Activated CD4-positive, alpha-beta T cell treated with anti-CD3 and anti-CD28 coated beads for 1 hour (primary cell): ENCODE measurements around the gene NOP10.

Source experiments
- DNase-seq: peaks from one replicate; pipeline ENCODE4 v3.0.0-alpha.2; 2020

NOP10 gene

GRCh38 chr15:34329006-34329405, 13.9 kb downstream of the NOP10 start:
- no peak for DNase-seq

GRCh38 chr15:34327906-34328305, 15.0 kb downstream of the NOP10 start:
- no peak for DNase-seq

- no peak for DNase-seq
Measured at GRCh38 chr15:34325368-34325767, 17.6 kb downstream of the NOP10 start.

- no peak for DNase-seq
Measured at GRCh38 chr15:34324933-34325332, 18.0 kb downstream of the NOP10 start.

- DNase-seq = no peak
Measured at GRCh38 chr15:34323217-34323616, 19.7 kb downstream of the NOP10 start.

- no peak for DNase-seq
Measured at GRCh38 chr15:34318277-34319079, 24.5 kb downstream of the NOP10 start.

GRCh38 chr15:34314491-34315490, 28.1 kb downstream of the NOP10 start:
- no peak for DNase-seq

- DNase-seq = no peak
Measured at GRCh38 chr15:34311563-34311962, 31.4 kb downstream of the NOP10 start.

GRCh38 chr15:34304613-34305012, 38.3 kb downstream of the NOP10 start:
- DNase-seq = no peak

GRCh38 chr15:34301058-34301457, 41.9 kb downstream of the NOP10 start:
- DNase-seq = no peak

- no peak for DNase-seq
Measured at GRCh38 chr15:34297059-34297458, 45.9 kb downstream of the NOP10 start.

GRCh38 chr15:34292621-34293020, 50.3 kb downstream of the NOP10 start:
- no peak for DNase-seq
